ENCODE results near the gene MTHFD1.
A peak's percentile ranks its signal among the peaks of the same experiment; 100 is the strongest.
"Not testable (repeated sequence)": the region's sequence is repeated elsewhere in the genome, so short reads cannot be mapped to it uniquely, and the experiment has no call there.

Gene MTHFD1

GRCh38 chr14:64391113-64391725 is 3.1 kb downstream of the MTHFD1 start:
- peaks cover 20% of the 10 kb centered on the region for H3K36me3 ChIP-seq (replicated peaks)
- H3K4me3 ChIP-seq, result no peak overlapping the region
- peaks cover 10% of the 10 kb centered on the region; the same call in 1 of the 2 replicates for H3K4me1 ChIP-seq
- DNase-seq (ENCODE audit: low spot score in 2 of 2), result no peak
- in situ Hi-C loops (cut with MboI; ENCODE audit: low sequenced_read_pairs), result no loop called here
- H3K27me3 ChIP-seq (ENCODE audit: low read depth), result no peaks in the 10 kb centered on the region
- no peaks in the 10 kb centered on the region for H3K9me3 ChIP-seq

GRCh38 chr14:64391986-64392385 is 3.8 kb downstream of the MTHFD1 start:
- DNase-seq (ENCODE audit: low spot score in 2 of 2), result no peak
- no peaks in the 10 kb centered on the region for H3K27me3 ChIP-seq (ENCODE audit: low read depth)
- H3K4me1 ChIP-seq, result peaks cover 2% of the 10 kb centered on the region; the same call in 1 of the 2 replicates
- H3K36me3 ChIP-seq (replicated peaks), result peaks cover 20% of the 10 kb centered on the region
- no peak overlapping the region for H3K4me3 ChIP-seq
- in situ Hi-C loops (cut with MboI; ENCODE audit: low sequenced_read_pairs), result no loop called here
- H3K9me3 ChIP-seq, result no peaks in the 10 kb centered on the region

GRCh38 chr14:64393189-64393726 is 5.1 kb downstream of the MTHFD1 start:
- H3K4me3 ChIP-seq; H3K27me3 ChIP-seq (ENCODE audit: low read depth); DNase-seq (ENCODE audit: low spot score in 2 of 2); H3K4me1 ChIP-seq; H3K9me3 ChIP-seq; in situ Hi-C loops (cut with MboI; ENCODE audit: low sequenced_read_pairs): not testable (repeated sequence)
- H3K36me3 ChIP-seq (replicated peaks), result peaks cover 20% of the 10 kb centered on the region

- in situ Hi-C loops (cut with MboI; ENCODE audit: low sequenced_read_pairs), result no loop called here
- H3K4me3 ChIP-seq, result no peak overlapping the region
- no peaks in the 10 kb centered on the region for H3K9me3 ChIP-seq
- DNase-seq (ENCODE audit: low spot score in 2 of 2), result no peak
- peaks cover 20% of the 10 kb centered on the region for H3K36me3 ChIP-seq (replicated peaks)
- H3K4me1 ChIP-seq, result no peaks in the 10 kb centered on the region; the same call in 1 of the 2 replicates
- no peaks in the 10 kb centered on the region for H3K27me3 ChIP-seq (ENCODE audit: low read depth)
These were observed 6.3 kb downstream of the MTHFD1 start for GRCh38 chr14:64394423-64394822.

GRCh38 chr14:64394977-64395633 is 7.0 kb downstream of the MTHFD1 start:
- Histone ChIP-seq H3K4me1 (no peaks in the 10 kb centered on the region; the same call in 1 of the 2 replicates), H3K27me3 (ENCODE audit: low read depth) (no peaks in the 10 kb centered on the region), H3K9me3 (no peaks in the 10 kb centered on the region), H3K4me3 (no peak overlapping the region), H3K36me3 (replicated peaks) (peaks cover 20% of the 10 kb centered on the region)
- in situ Hi-C loops (cut with MboI; ENCODE audit: low sequenced_read_pairs), result no loop called here
- no peak for DNase-seq (ENCODE audit: low spot score in 2 of 2)

- Histone ChIP-seq H3K4me3 (no peak overlapping the region), H3K9me3 (no peaks in the 10 kb centered on the region), H3K27me3 (ENCODE audit: low read depth) (no peaks in the 10 kb centered on the region), H3K36me3 (replicated peaks) (peaks cover 46% of the 10 kb centered on the region), H3K4me1 (no peaks in the 10 kb centered on the region)
- DNase-seq (ENCODE audit: low spot score in 2 of 2), result no peak
- in situ Hi-C loops (cut with MboI; ENCODE audit: low sequenced_read_pairs), result no loop called here
These were observed 12.8 kb downstream of the MTHFD1 start for GRCh38 chr14:64400829-64401459.

GRCh38 chr14:64401949-64402348 is 13.8 kb downstream of the MTHFD1 start:
- Histone ChIP-seq H3K27me3 (ENCODE audit: low read depth) (no peaks in the 10 kb centered on the region), H3K4me1 (no peaks in the 10 kb centered on the region), H3K9me3 (no peaks in the 10 kb centered on the region), H3K36me3 (replicated peaks) (peaks cover 53% of the 10 kb centered on the region), H3K4me3 (no peak overlapping the region)
- in situ Hi-C loops (cut with MboI; ENCODE audit: low sequenced_read_pairs), result no loop called here
- DNase-seq (ENCODE audit: low spot score in 2 of 2), result no peak

- Histone ChIP-seq H3K9me3 (no peaks in the 10 kb centered on the region), H3K27me3 (ENCODE audit: low read depth) (no peaks in the 10 kb centered on the region), H3K4me3 (no peak overlapping the region), H3K4me1 (peaks cover 5% of the 10 kb centered on the region), H3K36me3 (replicated peaks) (peaks cover 66% of the 10 kb centered on the region)
- DNase-seq (ENCODE audit: low spot score in 2 of 2), result no peak
- in situ Hi-C loops (cut with MboI; ENCODE audit: low sequenced_read_pairs), result no loop called here
These were observed 17.1 kb downstream of the MTHFD1 start for GRCh38 chr14:64405295-64405694.

GRCh38 chr14:64407329-64407728 is 19.2 kb downstream of the MTHFD1 start:
- peaks cover 61% of the 10 kb centered on the region for H3K36me3 ChIP-seq (replicated peaks)
- DNase-seq (ENCODE audit: low spot score in 2 of 2), result no peak

GRCh38 chr14:64409126-64409920 is 21.2 kb downstream of the MTHFD1 start:
- no peak overlapping the region for H3K4me3 ChIP-seq
- in situ Hi-C loops (cut with MboI; ENCODE audit: low sequenced_read_pairs), result no loop called here

More at GRCh38 chr14:64407329-64407728, 19.2 kb downstream of the MTHFD1 start:
- in situ Hi-C loops (cut with MboI; ENCODE audit: low sequenced_read_pairs), result no loop called here
- H3K4me3 ChIP-seq, result no peak overlapping the region
- H3K4me1 ChIP-seq, result peaks cover 9% of the 10 kb centered on the region
- H3K27me3 ChIP-seq (ENCODE audit: low read depth), result no peaks in the 10 kb centered on the region
- no peaks in the 10 kb centered on the region for H3K9me3 ChIP-seq

GRCh38 chr14:64410084-64410774 is 22.1 kb downstream of the MTHFD1 start:
- DNase-seq (ENCODE audit: low spot score in 2 of 2), result peak; percentile 49 to 79
- no peaks in the 10 kb centered on the region for H3K9me3 ChIP-seq
- H3K4me1 ChIP-seq, result peaks cover 9% of the 10 kb centered on the region
- H3K4me3 ChIP-seq, result no peak overlapping the region
- peaks cover 65% of the 10 kb centered on the region for H3K36me3 ChIP-seq (replicated peaks)
- H3K27me3 ChIP-seq (ENCODE audit: low read depth), result no peaks in the 10 kb centered on the region
- in situ Hi-C loops (cut with MboI; ENCODE audit: low sequenced_read_pairs), result no loop called here

More at GRCh38 chr14:64409126-64409920, 21.2 kb downstream of the MTHFD1 start:
- H3K36me3 ChIP-seq (replicated peaks), result peaks cover 67% of the 10 kb centered on the region
- peaks cover 9% of the 10 kb centered on the region for H3K4me1 ChIP-seq
- no peaks in the 10 kb centered on the region for H3K27me3 ChIP-seq (ENCODE audit: low read depth)
- DNase-seq (ENCODE audit: low spot score in 2 of 2), result no peak
- no peaks in the 10 kb centered on the region for H3K9me3 ChIP-seq

GRCh38 chr14:64411001-64411400 is 22.8 kb downstream of the MTHFD1 start:
- Histone ChIP-seq H3K36me3 (replicated peaks) (peaks cover 68% of the 10 kb centered on the region), H3K9me3 (no peaks in the 10 kb centered on the region)
- in situ Hi-C loops (cut with MboI; ENCODE audit: low sequenced_read_pairs), result no loop called here

GRCh38 chr14:64412237-64412636 is 24.1 kb downstream of the MTHFD1 start:
- Histone ChIP-seq H3K9me3 (no peaks in the 10 kb centered on the region), H3K4me3 (no peak overlapping the region), H3K36me3 (replicated peaks) (peaks cover 74% of the 10 kb centered on the region), H3K27me3 (ENCODE audit: low read depth) (no peaks in the 10 kb centered on the region), H3K4me1 (peaks cover 9% of the 10 kb centered on the region)
- in situ Hi-C loops (cut with MboI; ENCODE audit: low sequenced_read_pairs), result no loop called here
- DNase-seq (ENCODE audit: low spot score in 2 of 2), result no peak

More at GRCh38 chr14:64411001-64411400, 22.8 kb downstream of the MTHFD1 start:
- no peak for DNase-seq (ENCODE audit: low spot score in 2 of 2)
- no peak overlapping the region for H3K4me3 ChIP-seq
- peaks cover 9% of the 10 kb centered on the region for H3K4me1 ChIP-seq
- no peaks in the 10 kb centered on the region for H3K27me3 ChIP-seq (ENCODE audit: low read depth)

Data from HAP-1 (cell line).